Measurements from ENCODE around the gene MRPS9.

GRCh38 chr2:105125920-105126319 lies 88.1 kb downstream of the MRPS9 start:
- TF ChIP-seq POLR2AphosphoS5 (IDR thresholded peaks at IDR 0.05; ENCODE audit: low read depth, low read length) (no peak), POLR2A (IDR thresholded peaks at IDR 0.05; ENCODE audit: low read depth, low read length) (no peak), TAF1 (IDR thresholded peaks at IDR 0.05; ENCODE audit: borderline replicate concordance, low read depth, low read length) (no peak)
